ENCODE results near the gene TMC7. TPM values are rescaled to one million over a fixed set of nuclear protein-coding genes. Genes with fewer than 3 reads are reported as not detected.

TMC7 gene
- total and polyA plus RNA-seq, 2 of the 8 experiments (the other 6 are each of a cell fraction or from before 2014, with no cell fraction given): 2.3 to 2.6 TPM

- DNase-seq (ENCODE audit: low read depth in 1 of 2, low spot score in 2 of 2): no peak
- TF ChIP-seq PHF8 (conservative IDR thresholded peaks at IDR 0.05; ENCODE audit: low read depth, low read length) (no peak), TEAD4 (IDR thresholded peaks at IDR 0.05; ENCODE audit: low read depth, low read length) (no peak), JUN (IDR thresholded peaks at IDR 0.05; ENCODE audit: low read depth, low read length) (no peak), HDAC2 (IDR thresholded peaks at IDR 0.05; ENCODE audit: borderline replicate concordance in 1 of 2, low read depth in 2 of 2, low read length in 2 of 2) (no peak), SP4 (IDR thresholded peaks at IDR 0.05; ENCODE audit: low read length) (no peak), KDM5A (IDR thresholded peaks at IDR 0.05; ENCODE audit: low read length) (no peak), TCF12 (IDR thresholded peaks at IDR 0.05; ENCODE audit: low read depth, low read length) (no peak), ASH2L (IDR thresholded peaks at IDR 0.05; ENCODE audit: low read length) (no peak), CREB1 (IDR thresholded peaks at IDR 0.05) (no peak)
Observed at GRCh38 chr16:19006446-19007315, 22.9 kb downstream of the TMC7 start.

More at GRCh38 chr16:19006446-19007315, 22.9 kb downstream of the TMC7 start:
- Histone ChIP-seq H3K4me3 (ENCODE audit: extremely low read depth in 1 of 4, insufficient read depth in 2 of 4, low read depth in 3 of 4, low read length in 4 of 4) (no peak overlapping the region), H3K79me2 (ENCODE audit: control insufficient read depth in 1 of 2, insufficient read depth in 2 of 2, low read length in 2 of 2) (no peaks in the 10 kb centered on the region), H3K23ac (ENCODE audit: insufficient read length) (no peak overlapping the region), H3K56ac (replicated peaks; ENCODE audit: insufficient read length, low read depth, low read length) (no peak overlapping the region), H2BK20ac (ENCODE audit: low read length) (no peak overlapping the region), H3K18ac (ENCODE audit: extremely low read depth, low read length) (no peak overlapping the region), H2AK5ac (ENCODE audit: low read depth, low read length) (0 out of 2 replicates have a peak overlapping the region, but pooled peaks have one; percentile 33), H3K36me3 (ENCODE audit: control insufficient read depth in 2 of 4, insufficient read depth in 4 of 4, low read length in 3 of 4) (peaks cover 0 to 6% (median 2%) of the 10 kb centered on the region in 4 experiments; a peak in 2 of 8 replicates), H3K9me3 (ENCODE audit: insufficient read depth in 2 of 2, low read depth in 1 of 2, low read length in 1 of 2) (peaks cover 4 to 5% of the 10 kb centered on the region in 2 experiments; a peak in 2 of 4 replicates), H2BK120ac (replicated peaks; ENCODE audit: low read depth, low read length) (no peak overlapping the region), H2BK12ac (ENCODE audit: low read depth, low read length) (peak overlapping the region; percentile 68; the same call in 1 of the 2 replicates), H2BK5ac (ENCODE audit: low read depth, low read length) (peak overlapping the region; percentile 79; the same call in 1 of the 2 replicates), H3K23me2 (ENCODE audit: low read depth, low read length) (no peaks in the 10 kb centered on the region), H4K5ac (ENCODE audit: insufficient read length, low read depth, low read length) (no peak overlapping the region), H4K20me1 (replicated peaks in 1 of 2; ENCODE audit: control insufficient read depth in 1 of 2, insufficient read depth in 2 of 2, low read length in 2 of 2) (no peaks in the 10 kb centered on the region), H3K27ac (ENCODE audit: low read depth, low read length) (no peak overlapping the region), H3K27me3 (replicated peaks in 1 of 4; ENCODE audit: control insufficient read depth in 3 of 4, extremely low read depth in 1 of 4, insufficient read depth in 3 of 4, low read length in 3 of 4) (no peaks in the 10 kb centered on the region), H3K4me1 (replicated peaks in 1 of 4; ENCODE audit: control insufficient read depth in 3 of 4, insufficient read depth in 4 of 4, low read length in 3 of 4) (peaks cover 0 to 14% (median 5%) of the 10 kb centered on the region in 4 experiments), H2AFZ (ENCODE audit: low read length) (no peak overlapping the region), H3K79me1 (ENCODE audit: low read depth, low read length) (no peaks in the 10 kb centered on the region), H4K91ac (replicated peaks; ENCODE audit: insufficient read length, low read length) (peak overlapping the region; percentile 15), H3K14ac (ENCODE audit: insufficient read length) (no peak overlapping the region), H3K9ac (replicated peaks in 1 of 4; ENCODE audit: extremely low read depth in 1 of 4, low read depth in 3 of 4, low read length in 3 of 4) (no peak overlapping the region), H3K4me2 (ENCODE audit: insufficient read depth in 1 of 2, low read depth in 2 of 2, low read length in 2 of 2) (no peak overlapping the region), H4K8ac (ENCODE audit: extremely low read depth, insufficient read depth, low read length) (no peak overlapping the region), H3K4ac (replicated peaks; ENCODE audit: insufficient read length, low read depth, low read length) (no peak overlapping the region), H2BK15ac (ENCODE audit: low read length) (no peak overlapping the region)
- 91% methylated on average over 20 of the region's 20 CpGs; no CpG with 5 or more reads in 1 of the 2 experiments for WGBS, 2 experiments (ENCODE audit: extremely low coverage in 1 of 2, insufficient coverage in 1 of 2, insufficient read length in 1 of 2, insufficient replicate concordance in 2 of 2, low coverage in 1 of 2, low lambda C conversion rate in 2 of 2, missing lambda C conversion rate in 1 of 2)
- FAIRE-seq: no peak
- CTCF ChIA-PET (ENCODE audit: partially characterized antibody): interaction anchor here (1.5 kb wide), 1 partner anchor 66 kb away, joined by 4 read pairs; no protein-coding TSS in a partner anchor
- POLR2A ChIA-PET (ENCODE audit: partially characterized antibody): interaction anchor here (0.6 kb wide), 1 partner anchor 24 kb away, joined by 3 read pairs; no protein-coding TSS in a partner anchor

Data from H1 (cell line).